Transverse colon (tissue), 4 donors: Measurements from ENCODE around the gene EML6. TPM values are rescaled to one million over a fixed set of nuclear protein-coding genes. Genes with fewer than 3 reads are reported as not detected.

Experiments used
- DNase-seq: peaks from one replicate; pipeline ENCODE4 v3.0.0-alpha.2; 2019
- H3K27ac ChIP-seq, 4 donors: fragments of 200-600 bp; sonication (generic); 2 replicates each; pipeline ENCODE4 v1.5.1; 2016 to 2018; ENCODE audit warnings: inconsistent platforms in 4 of 4
- H3K27me3 ChIP-seq: fragments of 200-600 bp; sonication (generic); 2 replicates; pipeline ENCODE4 v1.5.1; 2017; ENCODE audit warnings: inconsistent platforms
- H3K36me3 ChIP-seq, 4 donors: fragments of 200-600 bp; sonication (generic); 2 replicates each; pipeline ENCODE4 v1.5.1; 2017 to 2019; ENCODE audit warnings: inconsistent platforms in 4 of 4
- H3K4me1 ChIP-seq, 4 donors: fragments of 200-600 bp; sonication (generic); 2 replicates each; pipeline ENCODE4 v1.5.1; 2017 to 2020; ENCODE audit warnings: inconsistent platforms in 4 of 4
- H3K4me3 ChIP-seq, 4 donors: fragments of 200-600 bp; sonication (generic); 1 replicate in 1 of 4; 2 replicates in 3 of 4; pipeline versions ENCODE4 v1.5.1 to v1.6.1; 2017 to 2019; ENCODE audit warnings: inconsistent platforms in 4 of 4
- H3K9me3 ChIP-seq, 2 donors: fragments of 200-600 bp; sonication (generic); 2 replicates each; pipeline ENCODE4 v1.5.1; 2017 to 2019; ENCODE audit warnings: inconsistent platforms in 2 of 2
- CTCF ChIP-seq, 5 experiments: fragments of 200-600 bp in 3 of 5; fragments of 450-650 bp in 2 of 5; sonication (generic) in 3 of 5; IDR thresholded peaks; 1 replicate in 2 of 5; 2 replicates in 3 of 5; pipeline ENCODE4 v1.5.1; 2016 to 2017; ENCODE audit warnings: antibody characterized with exemption in 5 of 5, inconsistent platforms in 3 of 5, mild to moderate bottlenecking in 2 of 5, moderate library complexity in 1 of 5
- EP300 ChIP-seq: sonication (generic); formaldehyde crosslinking; IDR thresholded peaks from one replicate; pipeline ENCODE4 v1.6.1; 2017; ENCODE audit warnings: antibody characterized with exemption, low read depth
- POLR2A ChIP-seq: fragments of 450-650 bp; IDR thresholded peaks from one replicate; pipeline ENCODE4 v1.6.1; 2016; ENCODE audit warnings: antibody characterized with exemption, mild to moderate bottlenecking, moderate library complexity
- POLR2AphosphoS5 ChIP-seq, 3 donors: sonication (generic); formaldehyde crosslinking; IDR thresholded peaks; one replicate each; pipeline ENCODE4 v1.6.1; 2016; ENCODE audit warnings: antibody characterized with exemption in 3 of 3
- WGBS, 2 donors: methylation state at CpG; one replicate each; pipeline ENCODE4 v1.1.5; 2018; ENCODE audit warnings: low coverage in 1 of 2; 5-methylcytosine and 5-hydroxymethylcytosine counted together
- in situ Hi-C, 4 donors: fragments of 200-750 bp; cut with MboI; loops; one replicate each; pipeline versions ENCODE4 v1.15.0 to v1.15.1; 2017; ENCODE audit warnings: low sequenced_read_pairs in 3 of 4, low pct_ligation_motif_present in 1 of 4, low pct_unique_long_range_greater_than_20kb in 1 of 4
- intact Hi-C: fragments of 100-400 bp; cut with DNase I; formaldehyde crosslinking; loops from one replicate; pipeline ENCODE4 v1.15.1; 2023; ENCODE audit warnings: low total_unique reads
- total RNA-seq, 4 donors: library from RNA; depleted of rRNA; stranded (reverse); fragments of >200 nt; gene quantifications; one replicate each; pipeline ENCODE4 v1.1.0, GENCODE V29; 2016

The EML6 gene
- total RNA-seq, 4 donors from 2014 or later: 1.5 to 8.2 (median 3.4) TPM

- WGBS, 2 donors: 93 to 100% methylated on average over 1 to 7 of the region's 7 CpGs
- intact Hi-C loops: no loop called here
- Histone ChIP-seq H3K27ac (no peak overlapping the region), H3K4me3 (no peak overlapping the region), H3K36me3 (no peaks in the 10 kb centered on the region), H3K27me3 (no peaks in the 10 kb centered on the region), H3K4me1 (no peaks in the 10 kb centered on the region), H3K9me3 (peaks cover 0 to 10% of the 10 kb centered on the region in 2 donors)
- in situ Hi-C loops: no loop called here
- no peak for TF ChIP-seq POLR2A
- TF ChIP-seq CTCF (IDR thresholded peaks at IDR 0.05): no peak
- TF ChIP-seq EP300: no peak
- no peak for TF ChIP-seq POLR2AphosphoS5 (IDR thresholded peaks at IDR 0.05)
- DNase-seq: no peak
Observed at GRCh38 chr2:54939446-54940118, 216.1 kb downstream of the EML6 start.

GRCh38 chr2:54940723-54941122 lies 217.3 kb downstream of the EML6 start:
- 52 to 56% methylated on average over 3 of the region's 3 CpGs for WGBS, 2 donors
- intact Hi-C loops: no loop called here
- TF ChIP-seq EP300 (no peak), POLR2A (no peak), POLR2AphosphoS5 (IDR thresholded peaks at IDR 0.05) (no peak), CTCF (IDR thresholded peaks at IDR 0.05) (no peak)
- Histone ChIP-seq H3K9me3 (peaks cover 0 to 10% of the 10 kb centered on the region in 2 donors), H3K27me3 (no peaks in the 10 kb centered on the region), H3K27ac (no peak overlapping the region), H3K36me3 (no peaks in the 10 kb centered on the region), H3K4me3 (no peak overlapping the region), H3K4me1 (no peaks in the 10 kb centered on the region)
- DNase-seq: no peak
- in situ Hi-C loops: no loop called here

- no peak for TF ChIP-seq POLR2AphosphoS5 (IDR thresholded peaks at IDR 0.05)
- TF ChIP-seq EP300: no peak
- no peak for TF ChIP-seq POLR2A
- no peak for TF ChIP-seq CTCF (IDR thresholded peaks at IDR 0.05)
- in situ Hi-C loops (no loop called here), intact Hi-C loops (no loop called here)
- no peak for DNase-seq
- H3K4me1 ChIP-seq: no peaks in the 10 kb centered on the region
- no peak overlapping the region for H3K27ac ChIP-seq
- WGBS, 2 donors: 91 to 100% methylated on average over 4 to 15 of the region's 15 CpGs
- H3K27me3 ChIP-seq: no peaks in the 10 kb centered on the region
- H3K9me3 ChIP-seq: peaks cover 0 to 10% of the 10 kb centered on the region in 2 donors
- H3K4me3 ChIP-seq: no peak overlapping the region
- no peaks in the 10 kb centered on the region for H3K36me3 ChIP-seq
Observed at GRCh38 chr2:54941248-54941984, 218.0 kb downstream of the EML6 start.

- 81 to 90% methylated on average over 2 to 5 of the region's 5 CpGs for WGBS, 2 donors
- no peak for TF ChIP-seq POLR2A
- TF ChIP-seq EP300: no peak
- no peak for TF ChIP-seq CTCF (IDR thresholded peaks at IDR 0.05)
- no peak for TF ChIP-seq POLR2AphosphoS5 (IDR thresholded peaks at IDR 0.05)
- peaks cover 0 to 10% of the 10 kb centered on the region in 2 donors for H3K9me3 ChIP-seq
- no peak for DNase-seq
- H3K4me1 ChIP-seq: no peaks in the 10 kb centered on the region
- H3K36me3 ChIP-seq: no peaks in the 10 kb centered on the region
- intact Hi-C loops: no loop called here
- no peaks in the 10 kb centered on the region for H3K27me3 ChIP-seq
- in situ Hi-C loops: no loop called here
- no peak overlapping the region for H3K27ac ChIP-seq
- no peak overlapping the region for H3K4me3 ChIP-seq
Observed at GRCh38 chr2:54942373-54942772, 218.9 kb downstream of the EML6 start.
